C1 segment of cervical spinal cord (tissue), 14 donors: ENCODE measurements around the gene RNF11.

Experiments
- DNase-seq, 14 donors: peaks; one replicate each; lab custom pipeline; 2025; lab: John Stamatoyannopoulos, UW

RNF11 gene

DNA sequence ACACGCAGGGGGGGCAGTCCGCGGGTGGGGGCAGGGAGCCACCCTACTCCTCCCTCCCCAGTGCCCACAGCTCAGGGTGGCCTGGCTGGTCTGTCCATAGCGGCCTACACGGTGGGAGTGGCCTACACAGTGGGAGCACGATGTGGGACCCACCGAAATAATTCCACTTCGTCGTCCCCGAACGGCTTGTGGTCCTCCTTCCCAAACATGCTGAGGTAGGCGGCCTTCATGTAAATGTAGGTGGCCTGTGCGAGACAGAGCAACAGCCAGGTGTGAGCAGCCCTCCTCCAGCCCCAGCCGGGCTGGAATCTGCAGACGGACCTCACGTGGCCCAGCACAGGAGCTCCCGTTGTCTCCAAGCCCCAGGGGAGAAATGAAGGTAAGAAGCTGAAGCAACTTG, 59.9 kb downstream of the RNF11 start:
- DNase-seq: no peak

DNA sequence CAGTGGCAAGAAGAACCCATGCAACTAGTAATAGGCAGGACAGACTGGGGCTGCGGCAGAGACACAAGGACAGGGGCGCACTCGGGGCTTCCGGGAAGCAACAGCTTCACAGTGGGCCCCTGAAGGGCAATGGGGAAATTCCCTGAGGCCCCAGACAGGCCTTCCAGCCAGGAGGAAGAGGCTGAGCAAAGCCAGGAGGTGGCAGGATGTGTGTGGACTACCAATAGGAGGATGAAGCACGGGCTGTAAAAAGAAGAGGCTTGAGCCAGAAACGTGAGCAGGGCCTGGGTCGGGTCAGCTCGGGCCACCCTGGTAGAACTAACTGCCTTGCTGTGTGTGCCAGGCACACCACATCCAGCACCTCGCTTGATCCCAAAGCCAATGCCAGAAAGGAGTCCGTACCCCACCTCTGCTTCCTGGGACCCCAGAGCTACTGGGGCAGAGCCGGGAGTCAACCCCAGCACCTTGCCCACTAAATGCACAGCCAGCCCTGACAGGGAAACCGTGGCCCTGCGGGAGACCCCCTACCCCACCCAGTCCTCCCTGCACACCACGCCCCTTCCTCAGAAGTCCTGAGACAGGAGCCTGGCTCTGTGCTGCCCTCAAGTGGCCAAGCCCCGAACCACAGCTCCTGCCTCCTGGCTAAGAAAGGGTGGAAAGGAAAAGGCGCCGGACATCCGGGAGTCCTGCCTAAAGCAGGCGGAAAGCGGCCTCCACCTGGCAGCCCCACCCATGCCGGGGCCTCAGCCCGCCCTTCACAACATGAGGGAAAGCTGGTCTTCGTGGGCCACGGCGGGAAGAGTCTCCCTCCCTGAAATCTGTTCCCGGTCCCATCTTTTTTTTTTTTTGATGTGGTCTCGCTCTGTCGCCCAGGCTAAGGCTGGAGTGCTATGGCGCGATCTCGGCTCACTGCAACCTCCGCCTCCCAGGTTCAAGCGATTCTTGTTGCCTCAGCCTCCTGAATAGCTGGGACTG, 60.6 kb downstream of the RNF11 start:
- DNase-seq: peak; percentile 6 to 78 (median 54)

DNA sequence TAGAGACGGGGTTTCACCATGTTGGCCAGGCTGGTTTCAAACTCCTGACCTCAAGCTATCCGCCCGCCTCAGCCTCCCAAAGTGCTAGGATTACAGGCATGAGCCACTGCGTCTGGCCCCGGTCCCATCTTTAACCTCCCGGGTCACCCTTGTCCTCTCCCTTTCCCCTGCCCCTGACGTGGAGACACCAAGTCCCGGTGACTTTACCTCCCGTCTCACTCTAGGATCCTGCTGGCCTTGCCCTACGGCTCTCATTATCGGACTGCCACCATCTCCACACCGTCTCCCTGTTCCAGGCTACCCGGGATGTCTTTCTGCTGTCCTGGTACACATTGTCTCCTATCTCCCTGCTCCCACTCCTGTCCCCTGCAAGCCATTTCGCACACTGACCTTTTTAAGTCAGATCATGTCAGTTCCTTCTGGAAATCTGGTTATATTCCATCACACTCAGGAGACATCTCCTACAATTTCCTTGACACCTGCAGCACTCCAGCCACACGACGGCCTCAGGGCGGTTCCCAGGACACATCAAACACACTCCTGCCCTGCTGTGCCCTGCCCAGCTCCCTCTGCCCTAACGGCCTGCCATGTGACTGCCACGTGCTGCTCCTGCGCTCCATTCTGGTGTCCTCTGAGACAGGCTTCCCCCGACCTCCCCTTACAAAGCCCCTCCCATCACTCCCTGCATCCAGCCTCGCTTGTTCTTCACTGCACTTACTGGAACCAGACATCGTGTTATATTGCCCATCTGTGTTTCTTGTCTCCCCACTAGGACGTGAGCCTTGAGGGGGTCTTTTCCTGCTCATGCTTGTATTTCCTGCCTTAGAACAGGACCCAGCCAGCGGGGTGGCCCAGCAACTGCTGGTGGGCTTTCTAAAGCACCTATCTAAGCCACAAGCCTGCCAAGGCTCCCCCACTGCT, 61.6 kb downstream of the RNF11 start:
- DNase-seq: no peak

DNA sequence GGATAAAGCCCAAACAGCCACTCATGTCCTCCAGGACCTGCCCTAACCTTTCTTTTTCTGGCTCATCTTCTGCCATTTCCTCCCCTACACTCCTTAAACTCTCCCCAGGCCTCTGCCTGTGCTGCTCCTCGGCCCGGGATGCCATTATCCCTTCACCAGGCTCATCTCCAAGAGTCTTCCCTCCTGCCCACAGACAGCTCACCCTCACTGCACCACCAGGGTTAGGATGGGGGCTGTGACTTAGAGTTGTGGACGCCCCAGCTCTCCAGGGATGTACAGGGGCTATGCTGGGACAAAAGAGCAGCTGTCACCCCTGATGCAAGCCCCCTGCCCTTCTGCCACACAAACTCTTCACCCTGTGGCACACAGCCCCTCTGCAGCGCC, 62.2 kb downstream of the RNF11 start:
- DNase-seq: no peak

DNA sequence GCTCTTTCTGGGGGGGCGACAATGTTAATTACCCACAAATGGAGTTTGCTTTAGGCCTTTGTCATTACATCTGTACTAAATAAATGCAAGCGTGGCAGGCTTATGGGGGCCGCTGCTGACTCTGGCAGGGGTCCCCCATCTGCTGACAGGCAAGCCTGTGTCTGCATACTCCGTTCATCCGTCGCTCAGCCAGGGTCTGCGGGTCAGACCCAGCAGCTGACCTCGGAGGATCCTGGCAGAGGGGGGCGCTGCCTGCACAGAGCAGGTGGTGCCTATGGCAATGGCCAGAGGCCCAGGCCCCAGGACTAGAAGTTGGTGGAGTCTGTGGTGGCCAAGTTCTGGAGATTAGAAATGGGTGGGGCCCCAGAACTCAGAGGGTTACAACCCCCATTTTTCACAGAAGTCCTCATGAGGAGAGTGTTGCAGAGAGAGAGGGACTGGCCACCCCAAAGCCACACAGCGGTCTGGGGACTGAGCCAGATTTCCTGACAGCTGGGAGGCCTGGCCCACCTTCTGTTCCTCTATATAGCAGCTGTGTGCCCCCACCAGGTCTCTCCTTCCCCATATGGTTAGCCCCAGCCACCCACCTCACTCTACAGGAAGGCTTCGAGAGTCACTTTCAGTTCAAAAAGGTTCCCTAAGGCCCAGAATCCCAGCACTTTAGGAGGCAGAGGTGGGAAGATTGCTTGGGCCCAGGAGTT, 63.3 kb downstream of the RNF11 start:
- DNase-seq: no peak

DNA sequence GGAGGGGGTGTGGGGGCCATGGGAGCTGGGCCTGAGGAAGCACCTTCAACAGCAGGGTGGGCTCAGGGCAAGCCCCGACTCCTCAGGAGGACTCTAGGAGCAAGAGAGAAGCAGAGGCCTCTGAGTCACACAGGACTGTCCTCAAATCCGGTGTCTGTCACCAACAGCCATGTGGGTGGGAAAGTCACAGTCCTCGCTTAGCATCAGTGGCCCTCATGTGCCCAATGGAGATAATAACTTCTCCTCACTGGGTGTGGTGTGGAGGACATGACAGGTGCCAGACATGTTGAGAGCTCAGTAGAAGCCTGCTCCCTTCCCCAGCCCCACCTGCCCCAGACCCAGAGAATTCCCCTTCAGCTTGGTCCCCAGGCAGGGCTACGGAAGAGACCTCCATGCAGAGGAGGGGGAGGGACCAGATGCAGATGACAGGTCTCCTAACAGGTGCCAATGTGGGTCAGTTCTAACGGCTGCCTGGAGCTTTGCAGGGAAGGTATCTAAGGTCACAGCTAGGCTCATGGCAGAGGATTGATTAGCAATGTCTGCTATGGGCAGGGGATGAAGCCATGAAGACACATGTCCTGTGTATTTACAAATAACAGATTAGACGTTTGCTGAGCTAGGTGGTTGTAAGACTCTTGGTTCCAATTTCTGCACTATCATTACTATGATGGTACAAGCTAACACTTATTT, 64.1 kb downstream of the RNF11 start:
- DNase-seq: no peak

DNA sequence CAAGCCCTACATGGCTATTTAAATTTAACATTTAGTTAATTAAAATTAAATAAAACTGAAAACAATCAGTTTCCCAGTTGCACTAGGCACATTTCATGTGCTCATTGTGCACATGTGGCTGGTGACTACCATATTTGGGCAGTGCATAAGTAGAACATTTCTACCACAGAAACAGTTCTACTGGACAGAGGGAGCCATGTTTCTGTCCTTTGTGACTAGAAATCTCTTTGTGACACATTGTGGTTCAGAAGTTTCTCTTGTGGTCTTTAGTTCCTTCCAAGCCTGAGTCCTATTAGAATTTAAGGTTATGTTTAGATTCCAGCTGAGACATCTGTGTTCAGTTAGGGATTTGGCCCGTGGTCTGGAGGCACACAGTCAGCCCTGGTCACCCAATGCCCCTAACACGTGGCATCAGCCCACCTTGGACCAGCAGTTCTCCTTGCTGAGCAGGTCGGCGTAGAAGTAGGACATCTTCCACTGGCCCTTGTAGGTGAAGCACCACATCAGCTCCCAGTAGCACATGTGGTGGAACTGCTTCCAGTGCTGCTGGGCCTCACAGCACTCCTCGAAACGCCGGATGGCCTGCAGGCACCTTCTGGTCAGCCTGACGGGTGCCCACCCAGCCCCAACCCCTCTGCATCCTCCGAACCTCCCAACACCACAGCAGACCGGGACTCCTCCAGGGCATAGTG, 65.2 kb downstream of the RNF11 start:
- DNase-seq: no peak

DNA sequence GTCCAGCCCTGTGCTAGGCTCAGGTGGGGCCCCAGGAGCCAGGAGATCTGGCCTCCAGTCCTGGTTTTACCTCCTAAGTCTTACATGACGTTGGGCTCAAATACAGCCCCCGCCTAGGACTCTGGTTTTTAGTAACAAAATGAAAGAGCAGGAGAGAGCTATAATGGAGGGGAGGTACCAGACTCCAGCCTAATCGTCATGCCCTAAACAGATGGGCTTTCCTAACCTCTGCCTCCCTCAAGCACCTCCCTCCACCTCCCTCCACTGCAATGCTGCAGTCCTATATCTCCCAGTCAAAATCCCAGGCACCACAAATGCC, 65.7 kb downstream of the RNF11 start:
- DNase-seq: no peak

DNA sequence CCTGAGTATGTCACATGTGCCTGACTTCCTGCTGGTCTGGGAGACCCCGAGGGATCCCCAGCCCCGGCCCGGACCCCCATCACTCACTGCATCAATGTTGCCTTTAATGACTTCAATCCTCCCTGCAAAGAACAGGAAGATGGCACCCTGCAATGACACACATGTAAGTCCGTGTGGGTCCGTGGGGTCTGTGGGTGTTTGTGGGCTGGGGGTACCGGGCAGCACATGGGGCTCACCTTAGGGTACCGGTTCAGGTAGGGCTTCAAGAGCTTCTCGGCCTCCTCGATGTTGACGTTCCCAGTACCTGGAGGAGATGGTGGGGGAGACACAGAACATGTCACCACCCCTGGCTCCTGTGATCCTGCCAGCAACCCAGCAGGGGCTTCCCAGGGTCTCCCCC, 66.2 kb downstream of the RNF11 start:
- DNase-seq: no peak

DNA sequence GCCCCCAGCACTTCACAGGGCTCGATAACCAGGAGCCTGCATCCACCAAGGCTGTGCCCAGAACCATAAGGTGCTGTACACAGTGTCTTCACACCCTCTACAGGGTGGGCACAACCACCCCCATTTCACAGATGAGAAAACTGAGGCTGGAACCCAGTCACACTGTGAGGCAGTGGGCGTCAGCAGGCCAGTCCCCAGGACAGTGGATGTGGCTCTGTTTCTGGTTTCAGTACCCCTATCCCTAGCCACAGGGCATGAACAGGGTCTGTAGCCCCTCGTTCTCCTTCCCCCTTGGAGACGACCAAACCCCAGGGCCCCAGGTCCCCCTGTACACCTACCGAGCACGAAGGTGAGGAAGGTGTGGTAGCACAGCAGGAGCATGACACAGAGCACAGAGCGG, 66.7 kb downstream of the RNF11 start:
- DNase-seq: no peak

DNA sequence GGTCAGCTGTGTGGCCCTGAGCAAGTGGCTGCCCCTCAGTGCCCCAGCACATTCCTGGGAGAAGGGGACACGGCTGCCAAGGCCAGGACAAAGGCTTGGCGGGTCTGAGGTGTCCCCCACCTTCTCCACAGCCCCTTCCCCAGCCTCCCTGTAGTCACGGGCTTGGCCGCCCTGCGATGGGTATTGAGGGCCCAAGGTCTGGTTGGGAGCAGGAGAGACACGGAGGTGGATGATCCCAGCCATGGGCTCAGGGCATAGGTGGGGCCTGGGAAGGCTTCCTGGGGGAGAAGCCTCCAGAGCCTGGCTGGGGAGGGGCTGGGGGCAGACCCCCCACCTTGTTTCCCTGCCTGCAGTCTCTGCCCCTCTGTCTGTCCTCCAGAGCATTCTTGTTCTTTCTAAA, 67.2 kb downstream of the RNF11 start:
- no peak for DNase-seq

DNA sequence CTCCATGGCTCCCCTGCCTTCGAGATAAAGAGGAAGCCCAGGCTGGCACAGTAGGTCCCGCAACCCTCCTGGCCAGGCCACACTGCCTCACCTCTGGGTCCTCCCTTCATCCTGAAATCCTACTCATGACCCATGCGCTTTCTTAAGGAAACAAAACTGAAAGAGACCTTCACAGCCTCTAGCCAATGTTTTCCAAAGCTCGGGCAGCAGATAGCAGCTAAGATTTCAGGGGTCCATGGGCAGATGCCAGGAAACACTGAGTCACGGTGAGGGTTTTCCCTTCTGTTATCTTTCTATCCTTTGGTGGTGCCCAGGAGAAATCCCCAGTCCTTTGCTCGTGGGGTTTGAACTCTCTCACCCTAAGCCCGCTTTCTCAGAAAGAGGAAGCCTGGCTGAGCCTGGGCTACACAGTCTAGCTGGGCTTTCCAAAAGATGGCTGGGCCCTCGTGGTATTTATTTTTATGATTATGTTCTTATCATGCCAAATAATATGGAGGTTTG, 67.7 kb downstream of the RNF11 start:
- DNase-seq: no peak

DNA sequence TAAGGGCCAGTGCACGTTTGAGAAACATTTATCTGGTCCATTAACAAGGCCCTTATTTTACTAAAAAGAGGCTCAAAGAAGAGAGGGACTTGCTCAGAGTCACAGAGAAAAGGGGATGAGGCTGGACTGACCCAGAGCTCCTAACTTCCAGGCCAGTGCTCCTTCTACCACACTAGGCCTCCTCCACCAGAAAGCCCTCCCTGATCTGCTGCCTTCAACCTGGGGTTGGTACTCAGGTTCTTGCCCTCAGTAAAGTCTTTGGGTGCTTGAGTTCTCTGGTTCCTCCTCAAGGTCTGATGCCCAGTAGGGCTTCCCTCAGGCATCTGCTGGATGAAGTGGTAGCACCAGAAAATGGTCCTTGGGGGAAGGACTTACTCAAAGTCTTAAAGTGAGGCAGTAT, 68.3 kb downstream of the RNF11 start:
- no peak for DNase-seq

DNA sequence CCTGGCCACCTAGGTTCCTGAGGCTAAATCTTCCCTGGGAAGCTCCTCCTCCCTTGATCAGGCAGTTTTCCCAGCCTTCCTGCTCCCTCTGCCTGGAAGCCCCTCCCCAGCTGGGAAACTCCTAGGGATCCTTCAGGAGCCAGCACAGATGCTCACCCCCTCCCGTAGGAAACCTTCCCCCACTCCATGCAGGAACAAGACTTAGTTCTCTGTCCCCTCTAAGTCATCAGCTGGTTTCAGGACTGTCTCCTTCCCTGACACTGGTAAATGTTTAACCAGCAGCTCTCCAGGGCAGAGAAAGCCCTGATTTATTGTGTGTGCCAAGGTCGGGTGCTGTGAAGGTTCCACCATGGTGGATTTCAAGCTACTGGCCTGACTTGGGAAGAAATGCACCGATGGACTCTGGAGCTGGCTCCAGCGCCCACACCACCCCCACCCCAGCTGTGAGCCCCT, 69.3 kb downstream of the RNF11 start:
- no peak for DNase-seq

DNA sequence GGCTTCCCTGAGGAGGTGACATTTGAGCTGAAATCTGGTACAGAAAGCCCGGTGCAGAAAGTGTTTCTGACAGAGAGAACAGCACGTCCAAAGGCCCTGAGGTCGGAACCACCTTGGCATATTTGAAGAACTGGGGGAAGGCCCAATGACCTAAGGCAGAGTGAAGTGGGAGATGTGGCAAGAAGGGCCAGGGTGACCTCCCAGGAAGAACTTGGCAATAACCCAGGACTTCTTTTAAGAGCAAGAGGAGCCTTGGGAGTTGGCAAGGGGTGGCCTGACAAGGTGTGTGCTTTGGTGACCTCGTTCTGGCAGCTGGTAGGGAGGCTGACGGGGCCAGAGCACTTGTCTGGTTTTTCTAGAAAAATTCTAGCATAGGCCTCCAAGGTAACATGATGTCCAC, 70.9 kb downstream of the RNF11 start:
- DNase-seq: no peak

DNA sequence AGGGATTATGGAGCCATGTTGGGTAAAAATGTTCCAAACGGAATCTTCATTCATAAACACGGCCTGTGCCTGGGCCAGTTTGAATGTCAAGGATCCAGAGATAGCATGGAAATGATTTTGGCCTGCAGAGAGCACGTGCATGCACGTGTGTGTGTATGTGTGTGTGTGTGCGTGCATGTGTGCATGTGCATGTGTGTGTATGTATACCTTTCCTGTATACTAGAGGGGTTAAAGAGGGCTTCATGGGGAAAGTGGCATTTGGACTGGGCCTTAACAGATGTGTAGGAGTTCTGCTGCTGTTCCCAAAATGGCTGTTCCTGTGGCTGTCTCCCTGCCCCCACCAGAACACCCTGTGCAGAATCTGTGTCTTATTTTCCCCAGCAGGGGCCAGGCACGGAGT, 72.6 kb downstream of the RNF11 start:
- DNase-seq: no peak

DNA sequence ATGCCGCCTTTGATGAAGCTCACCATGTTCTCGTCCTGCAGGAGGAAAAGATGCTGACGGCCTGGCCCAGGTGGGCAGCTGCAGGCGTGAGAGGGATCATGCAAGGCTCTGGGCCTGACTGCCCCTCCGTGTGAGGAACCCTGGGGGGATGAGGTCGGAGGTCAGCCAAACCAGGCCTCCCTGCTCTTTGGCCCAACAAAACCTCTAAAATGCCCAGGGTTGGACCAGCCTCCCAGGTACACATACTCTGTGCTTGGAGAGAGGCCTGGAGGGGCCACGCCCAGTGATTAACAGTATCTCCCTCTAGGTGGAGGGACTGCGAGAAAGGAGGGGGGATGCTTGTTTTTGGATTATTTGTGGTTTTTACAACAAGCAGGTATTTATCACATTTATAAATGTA, 73.2 kb downstream of the RNF11 start:
- no peak for DNase-seq

DNA sequence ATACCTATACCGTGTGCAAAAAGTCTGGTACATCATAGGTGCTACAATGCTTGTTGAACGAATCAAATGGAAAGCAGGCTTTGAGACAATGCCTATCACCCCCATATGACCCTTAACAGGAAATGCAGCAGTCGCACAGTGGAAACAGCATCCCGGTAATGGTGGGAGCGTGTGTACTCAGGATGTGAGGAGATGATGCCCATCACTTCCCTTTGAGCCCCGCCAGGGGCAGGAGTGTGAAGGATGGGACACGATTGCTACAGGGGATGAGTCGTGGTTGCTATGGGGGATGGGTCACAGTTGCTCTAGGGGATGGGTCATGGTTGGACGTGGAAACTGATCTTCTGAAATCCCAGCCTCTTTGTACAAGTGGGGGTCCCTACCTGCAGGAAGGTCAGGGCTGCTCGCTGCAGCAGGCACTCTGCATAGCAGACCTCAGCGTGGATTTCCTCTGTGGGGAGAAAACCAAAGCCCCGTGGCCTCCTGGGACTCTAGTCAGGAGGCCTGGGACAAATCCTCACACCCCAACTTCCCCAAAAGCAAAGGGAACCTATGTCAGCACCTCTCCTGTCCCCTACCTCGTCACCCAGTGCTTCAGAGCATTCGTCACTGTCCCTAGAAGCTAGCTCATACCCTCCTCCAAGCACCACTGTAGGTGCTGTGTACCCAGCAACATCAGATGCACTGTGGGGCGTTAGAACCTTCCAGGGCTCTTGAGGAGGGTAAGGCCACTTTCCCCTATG, 75.0 kb downstream of the RNF11 start:
- no peak for DNase-seq

DNA sequence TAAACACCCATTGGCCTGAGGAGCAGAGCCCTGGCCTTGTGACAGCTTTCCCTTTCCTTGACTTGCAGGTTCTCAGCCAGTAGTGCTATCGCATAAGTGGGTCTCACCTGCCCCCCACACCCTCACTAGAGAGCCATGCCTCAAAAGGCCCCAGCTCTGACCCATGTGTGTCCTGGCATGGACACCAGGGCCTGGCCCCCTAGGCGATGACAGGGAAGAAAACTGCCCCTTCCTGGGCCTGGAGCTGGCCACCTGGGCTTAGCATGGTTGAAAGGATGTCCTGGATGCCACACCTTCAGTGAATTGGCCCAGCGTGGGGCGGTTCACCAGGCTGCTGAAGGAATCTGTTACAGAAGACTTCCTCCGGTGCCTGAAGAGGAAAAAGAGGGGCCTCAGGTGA, 75.8 kb downstream of the RNF11 start:
- DNase-seq: no peak

DNA sequence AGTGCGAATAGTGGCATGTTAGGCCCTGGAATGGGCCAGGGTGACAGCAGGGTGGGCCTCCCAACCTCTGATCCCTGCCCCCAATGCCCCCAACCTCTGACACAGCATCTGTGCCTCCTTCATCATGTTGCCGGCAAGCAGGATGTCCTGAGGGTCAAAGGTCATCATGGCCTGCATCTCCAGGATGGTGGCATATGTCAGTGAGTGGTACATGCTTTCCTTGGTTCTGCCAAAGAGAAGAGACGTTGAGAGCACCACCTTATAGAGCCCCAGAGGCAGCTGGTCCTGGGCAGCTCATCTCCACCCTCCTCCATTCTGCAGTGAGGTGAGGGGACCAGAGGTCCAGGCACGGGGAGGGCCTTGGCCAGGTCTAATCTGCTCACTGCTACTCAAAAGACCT, 76.6 kb downstream of the RNF11 start:
- no peak for DNase-seq
